Osteocyte (in vitro differentiated cells): ENCODE data around the gene TSPAN14. TPM values are rescaled to one million over a fixed set of nuclear protein-coding genes. Genes with fewer than 3 reads are reported as not detected.

Experiments used
- DNase-seq: peaks from one replicate; pipeline ENCODE4 v3.0.0; 2021; ENCODE audit warnings: mixed read lengths; ENCODE audit not compliant: unreplicated experiment; ENCODE audit errors: extremely low spot score
- H3K27ac Mint-ChIP-seq: one replicate; pipeline ENCODE4 v1.8.0; 2021; ENCODE audit warnings: mild to moderate bottlenecking, mixed read lengths; ENCODE audit not compliant: unreplicated experiment
- H3K27me3 Mint-ChIP-seq: one replicate; pipeline ENCODE4 v1.8.0; 2021; ENCODE audit warnings: mixed read lengths; ENCODE audit not compliant: unreplicated experiment
- H3K36me3 Mint-ChIP-seq: one replicate; pipeline ENCODE4 v1.8.0; 2021; ENCODE audit warnings: mixed read lengths; ENCODE audit not compliant: unreplicated experiment
- H3K4me1 Mint-ChIP-seq: one replicate; pipeline ENCODE4 v1.8.0; 2021; ENCODE audit warnings: mixed read lengths; ENCODE audit not compliant: unreplicated experiment
- H3K4me3 Mint-ChIP-seq: one replicate; pipeline ENCODE4 v1.8.0; 2021; ENCODE audit warnings: mild to moderate bottlenecking, moderate library complexity, mixed read lengths; ENCODE audit not compliant: unreplicated experiment
- H3K9me3 Mint-ChIP-seq: one replicate; pipeline ENCODE4 v1.8.0; 2021; ENCODE audit warnings: mixed read lengths; ENCODE audit not compliant: unreplicated experiment
- total RNA-seq: library from RNA; stranded (reverse); gene quantifications from 2 replicates; pipeline ENCODE4 v1.2.1, GENCODE V29; 2021
- TF ChIP-seq, protein P1 (sequence below): fragments of 200-600 bp; sonication (generic); IDR thresholded peaks from 2 replicates; pipeline ENCODE4 v1.5.0; 2021; ENCODE audit warnings: antibody characterized with exemption, mild to moderate bottlenecking, moderate library complexity

The TSPAN14 gene
- total RNA-seq, 1 donor from 2014 or later, result 50.7 TPM

- Mint-ChIP-seq H3K9me3 (no peaks in the 10 kb centered on the region), H3K27ac (no peak overlapping the region), H3K4me3 (no peak overlapping the region), H3K27me3 (no peaks in the 10 kb centered on the region), H3K4me1 (peaks cover 47% of the 10 kb centered on the region), H3K36me3 (peaks cover 6% of the 10 kb centered on the region)
- no peak for DNase-seq
- TF ChIP-seq, protein P1, sequence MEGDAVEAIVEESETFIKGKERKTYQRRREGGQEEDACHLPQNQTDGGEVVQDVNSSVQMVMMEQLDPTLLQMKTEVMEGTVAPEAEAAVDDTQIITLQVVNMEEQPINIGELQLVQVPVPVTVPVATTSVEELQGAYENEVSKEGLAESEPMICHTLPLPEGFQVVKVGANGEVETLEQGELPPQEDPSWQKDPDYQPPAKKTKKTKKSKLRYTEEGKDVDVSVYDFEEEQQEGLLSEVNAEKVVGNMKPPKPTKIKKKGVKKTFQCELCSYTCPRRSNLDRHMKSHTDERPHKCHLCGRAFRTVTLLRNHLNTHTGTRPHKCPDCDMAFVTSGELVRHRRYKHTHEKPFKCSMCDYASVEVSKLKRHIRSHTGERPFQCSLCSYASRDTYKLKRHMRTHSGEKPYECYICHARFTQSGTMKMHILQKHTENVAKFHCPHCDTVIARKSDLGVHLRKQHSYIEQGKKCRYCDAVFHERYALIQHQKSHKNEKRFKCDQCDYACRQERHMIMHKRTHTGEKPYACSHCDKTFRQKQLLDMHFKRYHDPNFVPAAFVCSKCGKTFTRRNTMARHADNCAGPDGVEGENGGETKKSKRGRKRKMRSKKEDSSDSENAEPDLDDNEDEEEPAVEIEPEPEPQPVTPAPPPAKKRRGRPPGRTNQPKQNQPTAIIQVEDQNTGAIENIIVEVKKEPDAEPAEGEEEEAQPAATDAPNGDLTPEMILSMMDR, result no peak
These were observed 16.9 kb downstream of the TSPAN14 start for GRCh38 chr10:80471001-80471400.

DNA sequence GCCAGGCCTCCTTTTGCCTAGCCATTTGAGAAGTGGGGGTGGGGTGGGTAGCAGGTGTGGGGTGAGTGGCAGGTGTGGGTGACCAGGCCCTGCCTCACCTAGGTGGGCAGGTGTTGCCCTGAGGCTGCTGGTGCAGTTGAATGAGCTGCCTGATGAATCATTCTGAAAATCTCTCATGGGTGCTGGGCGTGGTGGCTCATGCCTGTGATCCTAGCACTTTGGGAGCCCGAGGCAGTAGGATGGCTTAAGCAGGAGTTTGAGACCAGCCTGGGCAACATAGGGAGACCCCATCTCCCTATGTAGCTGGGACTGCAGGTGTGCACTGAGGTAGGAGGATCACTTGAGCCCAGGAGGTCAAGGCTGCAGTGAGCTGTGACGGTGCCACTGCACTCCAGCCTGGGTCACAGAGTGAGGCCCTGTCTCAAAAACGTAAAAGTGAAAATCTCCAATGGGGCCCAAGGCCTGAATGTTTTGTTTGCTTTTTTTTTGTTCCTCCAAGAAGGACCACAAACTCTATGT lies 17.7 kb downstream of the TSPAN14 start:
- Mint-ChIP-seq H3K4me3 (no peak overlapping the region), H3K27ac (no peak overlapping the region), H3K4me1 (peaks cover 44% of the 10 kb centered on the region), H3K27me3 (no peaks in the 10 kb centered on the region), H3K9me3 (no peaks in the 10 kb centered on the region), H3K36me3 (peaks cover 6% of the 10 kb centered on the region)
- DNase-seq, result no peak
- TF ChIP-seq, protein P1, result no peak

GRCh38 chr10:80472234-80473095 lies 18.4 kb downstream of the TSPAN14 start:
- Mint-ChIP-seq H3K27me3 (no peaks in the 10 kb centered on the region), H3K9me3 (no peaks in the 10 kb centered on the region), H3K36me3 (peaks cover 10% of the 10 kb centered on the region), H3K4me1 (peaks cover 45% of the 10 kb centered on the region), H3K27ac (peak overlapping the region; percentile 20), H3K4me3 (no peak overlapping the region)
- TF ChIP-seq, protein P1, result no peak
- no peak for DNase-seq

GRCh38 chr10:80473096-80473657 lies 19.1 kb downstream of the TSPAN14 start:
- DNase-seq, result no peak
- H3K4me3 Mint-ChIP-seq, result no peak overlapping the region
- H3K27me3 Mint-ChIP-seq, result no peaks in the 10 kb centered on the region
- H3K9me3 Mint-ChIP-seq, result peaks cover 7% of the 10 kb centered on the region
- TF ChIP-seq, protein P1, result no peak
- peak overlapping the region; percentile 20 for H3K27ac Mint-ChIP-seq
- H3K4me1 Mint-ChIP-seq, result peaks cover 39% of the 10 kb centered on the region
- H3K36me3 Mint-ChIP-seq, result peaks cover 15% of the 10 kb centered on the region
